ENCODE measurements around the gene FREM3.
"Not testable (repeated sequence)": the region's sequence is repeated elsewhere in the genome, so short reads cannot be mapped to it uniquely, and the experiment has no call there.

The FREM3 gene

GRCh38 chr4:143539670-143540023, 160.8 kb downstream of the FREM3 start:
- no peak overlapping the region for H3K4me3 ChIP-seq (ENCODE audit: low read depth, low read length)
- DNase-seq (ENCODE audit: low read depth), result no peak
- TF ChIP-seq CTCF (IDR thresholded peaks at IDR 0.05; ENCODE audit: low read depth, low read length), result no peak
- no peak for TF ChIP-seq MYC (IDR thresholded peaks at IDR 0.05; ENCODE audit: low read depth, low read length)
- no peak for TF ChIP-seq POLR2A (IDR thresholded peaks at IDR 0.05; ENCODE audit: extremely low read depth, insufficient read length)
- no peak for TF ChIP-seq MAX (IDR thresholded peaks at IDR 0.05; ENCODE audit: low read depth, low read length)

GRCh38 chr4:143538979-143539669, 161.4 kb downstream of the FREM3 start:
- DNase-seq (ENCODE audit: low read depth), result no peak

GRCh38 chr4:143531788-143532491, 168.5 kb downstream of the FREM3 start:
- H3K4me3 ChIP-seq (ENCODE audit: low read depth, low read length), result no peak overlapping the region
- TF ChIP-seq CTCF (IDR thresholded peaks at IDR 0.05; ENCODE audit: low read depth, low read length), result no peak
- TF ChIP-seq MAX (IDR thresholded peaks at IDR 0.05; ENCODE audit: low read depth, low read length), result no peak
- TF ChIP-seq POLR2A (IDR thresholded peaks at IDR 0.05; ENCODE audit: extremely low read depth, insufficient read length), result no peak
- no peak for TF ChIP-seq MYC (IDR thresholded peaks at IDR 0.05; ENCODE audit: low read depth, low read length)
- DNase-seq (ENCODE audit: low read depth), result no peak

More at GRCh38 chr4:143538979-143539669, 161.4 kb downstream of the FREM3 start:
- TF ChIP-seq CTCF (IDR thresholded peaks at IDR 0.05; ENCODE audit: low read depth, low read length), result no peak
- TF ChIP-seq MYC (IDR thresholded peaks at IDR 0.05; ENCODE audit: low read depth, low read length), result no peak
- no peak for TF ChIP-seq POLR2A (IDR thresholded peaks at IDR 0.05; ENCODE audit: extremely low read depth, insufficient read length)
- TF ChIP-seq MAX (IDR thresholded peaks at IDR 0.05; ENCODE audit: low read depth, low read length), result no peak
- no peak overlapping the region for H3K4me3 ChIP-seq (ENCODE audit: low read depth, low read length)

- DNase-seq (ENCODE audit: low read depth), result peak; percentile 19
- no peak overlapping the region for H3K4me3 ChIP-seq (ENCODE audit: low read depth, low read length)
- TF ChIP-seq POLR2A (IDR thresholded peaks at IDR 0.05; ENCODE audit: extremely low read depth, insufficient read length) (no peak), MYC (IDR thresholded peaks at IDR 0.05; ENCODE audit: low read depth, low read length) (no peak), MAX (IDR thresholded peaks at IDR 0.05; ENCODE audit: low read depth, low read length) (no peak), CTCF (IDR thresholded peaks at IDR 0.05; ENCODE audit: low read depth, low read length) (no peak)
These were observed 169.1 kb downstream of the FREM3 start for GRCh38 chr4:143531380-143531779.

GRCh38 chr4:143528046-143528445, 172.4 kb downstream of the FREM3 start:
- DNase-seq (ENCODE audit: low read depth), result not testable (repeated sequence)

More at GRCh38 chr4:143528046-143528445, 172.4 kb downstream of the FREM3 start:
- not testable (repeated sequence) for H3K4me3 ChIP-seq (ENCODE audit: low read depth, low read length)

Measured in NB4 (cell line).